Measurements from ENCODE around the gene GALE.
"Not testable (repeated sequence)": the region's sequence is repeated elsewhere in the genome, so short reads cannot be mapped to it uniquely, and the experiment has no call there.

Gene GALE

GRCh38 chr1:23800400-23801337 lies at the start of gene GALE:
GALE (minus strand) TSS chr1:23800754; CDS start chr1:23799007, 1,747 bp downstream.
- DNase-seq = peak; percentile 98

DNA sequence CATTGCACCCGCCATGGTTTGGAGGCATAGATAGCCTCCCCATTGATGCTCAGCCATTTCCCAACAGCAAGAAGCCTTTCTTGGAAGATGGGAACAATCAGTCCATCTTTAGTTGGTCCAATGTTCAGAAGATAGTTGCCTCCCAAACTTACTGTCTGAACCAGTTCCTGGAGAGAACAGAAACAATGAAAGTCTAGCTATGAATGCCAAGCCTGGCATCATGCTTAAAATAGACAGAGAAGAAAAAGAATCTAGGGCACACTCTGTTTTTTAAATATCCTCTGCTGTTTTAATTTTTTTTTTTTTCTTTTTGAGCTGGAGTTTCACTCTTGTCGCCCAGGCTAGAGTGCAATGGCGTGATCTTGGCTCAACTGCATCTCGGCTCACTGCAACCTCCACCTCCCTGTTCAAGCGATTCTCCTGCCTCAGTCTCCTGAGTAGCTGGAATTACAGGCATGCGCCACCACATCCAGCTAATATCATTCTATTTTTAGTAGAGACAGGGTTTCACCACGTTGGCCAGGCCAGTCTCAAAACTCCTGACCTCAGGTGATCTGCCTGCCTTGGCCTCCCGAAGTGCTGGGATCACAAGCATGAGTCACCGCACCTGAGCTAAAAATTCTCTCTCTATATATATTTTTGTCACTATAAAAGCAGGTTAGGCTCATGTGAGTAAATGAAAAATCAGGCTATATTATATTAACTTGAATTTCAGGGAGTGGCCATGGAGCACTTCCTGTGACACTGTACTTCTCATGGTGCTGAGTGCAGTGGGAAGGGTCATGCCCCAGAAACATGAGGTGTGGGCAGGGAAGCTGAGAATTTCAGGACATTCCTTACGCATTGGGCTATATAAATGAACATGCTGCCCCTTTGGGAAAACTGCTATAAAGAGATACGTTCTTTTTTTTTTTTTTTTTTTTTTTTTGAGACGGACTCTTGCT lies 48.4 kb upstream of the GALE start:
- no peak for DNase-seq

DNA sequence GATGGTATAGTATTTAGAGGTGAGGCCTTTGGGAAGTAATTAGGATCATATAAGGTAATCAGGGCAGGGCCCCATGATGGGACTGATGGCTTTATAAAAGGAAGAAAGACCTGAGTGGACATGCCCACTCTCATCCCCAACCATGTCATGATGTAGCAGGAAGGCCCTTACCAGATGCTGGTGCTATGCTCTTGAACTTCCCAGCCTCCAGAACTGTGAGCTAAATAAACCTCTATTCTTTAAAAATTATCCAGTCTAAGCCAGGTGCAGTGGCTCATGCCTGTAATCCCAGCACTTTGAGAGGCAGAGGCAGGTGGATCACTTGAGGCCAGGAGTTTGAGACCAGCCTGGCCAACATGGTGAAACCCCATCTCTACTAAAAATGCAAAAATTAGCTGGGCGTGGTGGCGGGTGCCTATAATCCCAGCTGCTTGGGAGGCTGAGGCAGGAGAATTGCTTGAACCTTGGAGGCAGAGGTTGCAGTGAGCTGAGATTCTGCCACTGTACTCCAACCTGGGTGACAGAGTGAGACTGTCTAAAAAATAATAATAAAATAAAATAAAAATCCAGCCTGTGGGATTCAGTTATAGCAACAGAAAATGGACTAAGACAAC lies 47.0 kb upstream of the GALE start:
- not testable (repeated sequence) for DNase-seq

DNA sequence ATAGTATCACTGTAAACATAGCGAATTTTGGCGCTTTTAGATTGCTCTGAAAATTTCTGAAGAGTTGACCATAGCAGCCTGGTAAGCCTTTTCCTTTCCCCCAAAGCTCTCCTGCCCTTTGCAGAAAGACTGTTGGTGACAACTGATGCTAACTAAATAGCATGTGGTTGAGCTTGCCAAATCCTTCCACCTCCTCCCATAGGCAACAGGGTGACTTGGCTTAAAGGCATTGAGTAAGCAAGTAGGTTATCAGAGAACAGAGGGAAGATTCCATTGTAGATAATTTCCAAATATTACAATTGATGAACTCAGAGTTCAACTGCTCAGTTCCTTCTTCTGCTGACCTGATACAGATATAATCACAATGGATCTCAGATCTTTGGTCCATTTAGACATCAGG lies 44.6 kb upstream of the GALE start:
- no peak for DNase-seq

DNA sequence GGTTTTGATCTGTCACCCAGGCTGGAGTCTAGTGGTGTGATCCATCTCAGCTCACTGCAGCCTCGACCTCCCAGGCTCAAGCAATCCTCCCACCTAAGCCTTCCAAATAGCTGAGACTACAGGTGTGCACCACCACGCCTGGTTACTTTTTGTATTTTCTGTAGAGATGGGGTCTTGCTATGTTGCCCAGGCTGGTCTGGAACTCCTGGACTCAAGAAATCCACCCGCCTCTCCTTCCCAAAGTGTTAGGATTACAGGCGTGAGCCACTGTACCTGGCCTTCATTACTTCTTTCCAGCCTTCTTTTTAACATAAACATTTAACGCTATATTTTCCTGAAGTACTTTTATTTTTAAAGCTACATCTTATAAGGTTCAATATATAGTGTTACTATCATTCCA lies 43.1 kb upstream of the GALE start:
- no peak for DNase-seq

DNA sequence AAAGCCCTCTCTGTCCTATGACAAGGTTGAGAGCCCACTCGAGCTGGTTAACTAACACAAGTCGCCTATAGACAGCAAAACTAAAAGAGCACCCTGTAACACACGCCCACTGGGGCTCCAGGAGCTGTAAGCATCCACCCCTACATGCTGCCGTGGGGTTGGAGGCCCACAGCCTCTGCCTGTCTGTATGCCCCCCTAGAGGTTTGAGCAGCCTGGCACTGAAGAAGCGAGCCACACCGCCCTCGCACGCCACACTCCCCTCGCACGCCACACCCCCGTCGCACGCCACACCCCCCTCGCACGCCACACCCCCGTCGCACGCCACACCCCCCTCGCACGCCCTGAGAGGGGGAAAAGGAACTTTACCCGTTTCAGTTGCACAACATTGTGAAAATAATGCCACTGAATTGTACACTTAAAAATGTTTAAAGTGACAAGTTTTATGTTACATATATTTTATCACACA lies 37.9 kb upstream of the GALE start:
- peak; percentile 76 for DNase-seq

- DNase-seq = no peak
Observed at GRCh38 chr1:23837908-23838307, 37.4 kb upstream of the GALE start.

- no peak for DNase-seq
Observed at GRCh38 chr1:23836037-23836436, 35.5 kb upstream of the GALE start.

DNA sequence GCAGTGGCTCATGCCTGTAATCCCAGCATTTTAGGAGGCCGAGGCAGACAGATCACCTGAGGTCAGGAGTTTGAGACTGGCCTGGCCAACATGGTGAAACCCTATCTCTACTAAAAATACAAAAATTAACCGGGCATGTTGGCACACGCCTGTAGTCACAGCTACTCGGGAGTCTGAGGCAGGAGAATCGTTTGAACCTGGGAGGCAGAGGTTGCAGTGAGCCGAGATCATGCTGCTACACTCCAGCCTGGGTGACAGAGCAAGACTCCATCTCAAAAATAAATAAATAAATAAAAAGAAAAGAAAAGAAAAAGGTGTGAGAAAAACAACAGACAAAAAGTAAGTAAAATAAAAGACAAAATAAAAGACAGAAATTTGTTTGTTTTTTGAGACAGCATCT lies 33.6 kb upstream of the GALE start:
- DNase-seq = not testable (repeated sequence)

GRCh38 chr1:23827717-23828116 lies 27.2 kb upstream of the GALE start:
- DNase-seq = no peak

- DNase-seq = not testable (repeated sequence)
Observed at GRCh38 chr1:23826590-23826989, 26.0 kb upstream of the GALE start.

DNA sequence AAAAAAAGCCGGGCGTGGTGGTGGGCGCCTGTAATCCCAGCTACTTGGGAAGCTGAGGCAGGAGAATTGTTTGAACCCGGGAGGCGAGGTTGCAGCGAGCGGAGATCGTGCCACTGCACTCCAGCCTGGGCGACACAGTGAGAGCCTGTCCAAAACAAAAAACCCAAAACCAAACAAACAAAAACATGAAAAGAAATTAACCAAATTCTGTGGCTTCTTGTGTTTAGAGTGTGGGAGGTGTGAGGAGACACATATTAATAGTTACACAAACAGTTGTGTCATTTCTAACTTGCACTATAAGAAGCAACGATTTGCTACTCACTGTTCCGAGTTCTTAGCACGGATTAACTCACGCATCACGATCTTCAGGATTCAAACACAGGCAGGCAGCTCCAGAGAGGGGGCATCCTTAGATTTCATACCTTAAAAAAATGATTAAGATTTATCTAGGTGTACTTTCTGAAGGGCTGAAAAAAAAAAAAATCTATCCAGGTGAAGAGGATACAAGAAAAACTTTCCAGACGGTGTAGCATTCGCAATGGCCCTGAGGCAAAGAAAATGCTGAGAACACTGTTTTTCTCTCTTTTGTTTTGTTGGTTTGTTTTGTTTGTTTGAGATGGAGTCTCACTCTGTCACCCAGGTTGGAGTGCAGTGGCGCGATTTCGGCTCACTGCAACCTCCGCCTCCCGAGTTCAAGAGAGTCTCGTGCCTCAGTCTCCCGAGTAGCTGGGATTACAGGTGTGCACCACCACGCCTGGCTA lies 25.4 kb upstream of the GALE start:
- peak; percentile 23 for DNase-seq

DNA sequence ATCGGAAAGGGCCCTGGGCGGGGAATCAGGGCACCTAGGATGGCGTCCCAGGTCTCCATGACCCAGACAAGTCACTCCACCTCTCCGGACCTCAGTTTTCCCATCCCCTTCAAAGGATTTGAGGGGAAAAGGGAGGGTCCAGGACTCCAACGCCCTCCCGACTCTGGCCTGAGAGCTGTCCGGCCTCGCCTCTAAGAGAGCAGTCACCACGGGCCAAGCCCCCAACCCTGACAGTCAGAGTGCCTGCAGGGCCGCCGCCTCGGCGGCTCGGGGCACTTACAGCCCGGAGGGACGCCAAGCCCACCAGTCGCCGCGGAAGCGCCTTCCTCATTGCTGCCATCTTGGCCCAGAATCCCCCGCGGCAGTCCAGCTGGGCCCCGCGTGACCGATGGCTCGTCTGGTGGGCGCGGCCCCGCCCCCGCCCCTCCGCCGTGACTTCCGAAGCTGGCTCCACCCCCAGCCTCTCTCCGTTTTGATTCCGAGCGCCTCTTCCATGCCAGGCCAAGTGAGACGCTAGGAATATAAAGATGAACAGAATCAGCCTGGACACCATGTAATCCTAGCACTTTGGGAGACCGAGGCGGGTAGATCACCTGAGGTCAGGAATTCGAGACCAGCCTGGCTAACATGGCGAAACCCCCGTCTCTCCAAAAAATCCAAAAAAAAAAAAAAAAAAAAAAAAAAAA lies 24.7 kb upstream of the GALE start, which contains the start of gene HMGCL:
Gene HMGCL, minus strand, starts transcription at position 354 of the 686 bp plus-strand sequence. Its CDS starts 14 bp downstream, at position 340.
- peak; percentile 91 for DNase-seq

GRCh38 chr1:23824711-23825075 lies 24.1 kb upstream of the GALE start:
- DNase-seq = no peak

DNA sequence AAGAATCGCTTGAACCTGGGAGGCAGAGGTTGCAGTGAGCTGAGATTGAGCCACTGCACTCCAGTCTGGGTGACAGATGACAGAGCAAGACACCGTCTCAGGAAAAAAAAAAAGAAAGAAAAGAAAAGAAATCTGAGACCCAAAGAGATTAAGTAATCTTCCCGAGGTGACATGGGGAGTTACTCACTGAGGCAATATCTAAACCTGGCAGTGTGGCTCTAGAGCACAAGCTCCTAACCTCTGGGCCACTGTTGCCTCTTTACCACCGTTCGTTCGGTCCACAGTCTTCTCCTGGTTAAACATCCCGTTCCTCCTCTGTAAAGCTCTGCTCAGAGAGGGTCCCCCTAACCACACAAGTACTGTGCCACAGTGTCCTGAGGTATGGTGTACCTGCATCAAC lies 23.2 kb upstream of the GALE start:
- DNase-seq = no peak

- DNase-seq = no peak
Observed at GRCh38 chr1:23817633-23818032, 17.1 kb upstream of the GALE start.

DNA sequence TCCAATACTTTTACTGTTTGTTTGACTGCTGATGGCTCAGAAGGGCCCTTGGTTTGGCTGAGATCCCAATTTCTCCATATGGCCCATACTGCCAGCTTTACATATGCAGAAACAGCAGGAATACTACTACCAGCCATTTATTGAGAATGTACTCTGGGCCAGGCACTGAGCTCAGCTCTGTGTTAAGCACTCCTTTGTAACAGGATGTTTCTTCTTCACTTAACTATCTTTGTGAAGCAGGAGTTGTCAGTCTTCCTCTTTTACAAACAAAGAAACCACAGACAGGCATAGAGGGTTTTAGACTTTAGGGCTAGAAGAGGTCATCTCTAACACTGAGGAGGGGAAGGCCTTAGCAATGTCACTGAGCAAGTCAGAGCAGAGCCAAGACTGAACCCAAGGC lies 16.4 kb upstream of the GALE start:
- DNase-seq = no peak

DNA sequence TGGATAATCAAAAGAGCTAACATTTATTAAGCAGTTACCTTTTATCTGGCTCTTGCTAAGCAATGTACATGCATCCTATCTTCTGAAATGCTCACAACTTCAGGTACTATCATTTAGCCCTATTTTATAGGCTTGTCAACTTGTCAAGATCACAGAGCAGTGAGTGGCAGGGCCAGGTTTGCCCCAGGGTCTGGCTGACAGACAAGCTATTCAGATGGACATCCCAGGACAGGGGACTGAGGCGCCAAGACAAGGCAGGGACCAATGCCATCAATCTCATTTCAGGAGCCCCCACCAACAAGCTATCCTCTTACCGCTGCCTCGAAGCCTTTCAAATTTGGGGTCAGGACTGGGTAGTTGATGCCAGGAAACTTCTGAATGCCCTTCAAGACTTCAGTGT lies 15.8 kb upstream of the GALE start:
- no peak for DNase-seq

- DNase-seq = no peak
Observed at GRCh38 chr1:23814016-23814415, 13.5 kb upstream of the GALE start.

DNA sequence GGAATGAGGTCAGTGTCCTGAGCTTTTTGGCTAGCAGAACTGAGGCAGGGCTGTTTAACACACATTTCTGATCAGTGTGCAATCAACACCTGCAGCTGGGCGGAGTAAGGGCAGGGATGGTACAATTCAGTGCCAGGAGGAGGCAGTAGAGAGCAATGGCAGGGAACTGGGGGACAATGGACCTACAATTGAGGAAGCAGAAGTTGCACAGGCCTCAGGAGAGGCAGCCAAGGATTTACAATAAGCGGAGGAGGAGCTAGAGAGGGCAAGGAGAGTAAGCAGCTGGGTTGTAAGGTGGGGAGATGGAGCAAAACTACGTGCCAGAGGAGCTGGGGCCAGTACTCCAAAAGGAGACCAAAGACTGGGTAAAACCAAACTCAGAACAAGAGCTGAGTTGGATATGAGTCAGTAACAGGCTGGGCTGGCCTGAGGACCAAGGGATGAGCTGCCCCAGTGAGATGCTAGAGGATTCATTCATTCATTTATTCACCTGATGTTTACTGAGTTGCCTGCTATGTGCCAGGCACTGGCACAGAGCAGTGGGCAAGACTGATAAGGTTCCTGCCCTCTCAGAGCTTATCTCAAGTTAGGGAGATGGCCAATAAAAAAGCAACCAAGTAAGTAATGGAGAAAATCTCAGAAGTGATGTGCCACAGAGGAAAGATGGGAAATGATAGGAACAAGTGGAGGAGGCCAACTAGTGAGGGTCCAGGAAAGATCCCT lies 10.4 kb upstream of the GALE start:
- DNase-seq = peak; percentile 60

GRCh38 chr1:23809751-23810171 lies 9.2 kb upstream of the GALE start:
- peak; percentile 83 for DNase-seq

Measured in activated naive CD4-positive, alpha-beta T cell treated with Interleukin-2 at 50 U/mL for 16 hours (primary cell).